H1 (cell line): ENCODE results near the gene OTOGL. TPM values are rescaled to one million over a fixed set of nuclear protein-coding genes. Genes with fewer than 3 reads are reported as not detected.

Source experiments
- CTCF ChIA-PET: fragments of 300-600 bp; sonication (Branson Sonifier 250); formaldehyde crosslinking; loops from one replicate; lab custom pipeline; 2021; ENCODE audit not compliant: partially characterized antibody; lab: Charles Lee
- POLR2A ChIA-PET: fragments of 300-600 bp; sonication (Branson Sonifier 250); formaldehyde crosslinking; loops from one replicate; lab custom pipeline; 2021; ENCODE audit warnings: inconsistent platforms; ENCODE audit not compliant: partially characterized antibody; lab: Charles Lee
- DNase-seq, 2 experiments: peaks; one replicate each; pipeline versions ENCODE4 v3.0.0 to v3.0.0-alpha.2; 2010 to 2022; ENCODE audit warnings: low spot score in 2 of 2, low read depth in 1 of 2, mixed read lengths in 1 of 2
- FAIRE-seq: peaks from 2 replicates; lab custom pipeline; 2011; peaks lifted over from hg19 to GRCh38; lab: Jason Lieb, UNC
- H2AFZ ChIP-seq: 2 replicates; pipeline ENCODE4 v1.8.1; 2012; ENCODE audit warnings: low read length, inconsistent platforms
- H2AK5ac ChIP-seq: 2 replicates; pipeline ENCODE4 v1.6.1; 2013; ENCODE audit warnings: low read depth, low read length
- H2BK120ac ChIP-seq: replicated peaks from 2 replicates; pipeline ENCODE3; 2013; ENCODE audit warnings: low read depth, low read length, inconsistent platforms
- H2BK12ac ChIP-seq: 2 replicates; pipeline ENCODE4 v1.6.1; 2013; ENCODE audit warnings: low read depth, low read length
- H2BK15ac ChIP-seq: 2 replicates; pipeline ENCODE4 v1.6.1; 2013; ENCODE audit warnings: low read length
- H2BK20ac ChIP-seq: 2 replicates; pipeline ENCODE4 v1.6.1; 2013; ENCODE audit warnings: low read length
- H2BK5ac ChIP-seq: 2 replicates; pipeline ENCODE4 v1.6.1; 2013; ENCODE audit warnings: low read depth, low read length
- H3K14ac ChIP-seq: 2 replicates; pipeline ENCODE4 v1.6.1; 2013; ENCODE audit warnings: inconsistent platforms; ENCODE audit not compliant: insufficient read length
- H3K18ac ChIP-seq: 2 replicates; pipeline ENCODE4 v1.6.1; 2013; ENCODE audit warnings: low read length; ENCODE audit errors: extremely low read depth
- H3K23ac ChIP-seq: 2 replicates; pipeline ENCODE4 v1.6.1; 2013; ENCODE audit warnings: inconsistent platforms; ENCODE audit not compliant: insufficient read length
- H3K23me2 ChIP-seq: 2 replicates; pipeline ENCODE4 v1.6.1; 2013; ENCODE audit warnings: low read depth, low read length
- H3K27ac ChIP-seq: 2 replicates; pipeline ENCODE4 v1.6.1; 2011; ENCODE audit warnings: low read depth, low read length, inconsistent platforms
- H3K27me3 ChIP-seq, 4 experiments: replicated peaks in 1 of 4; 1 replicate in 1 of 4; 2 replicates in 3 of 4; pipeline versions ENCODE4 v1.6.1 to v1.8.1; 2011 to 2013; ENCODE audit warnings: low read length in 3 of 4, mild to moderate bottlenecking in 3 of 4, inconsistent platforms in 2 of 4, mixed read lengths in 2 of 4, moderate library complexity in 1 of 4; ENCODE audit not compliant: control insufficient read depth in 3 of 4, insufficient read depth in 3 of 4; ENCODE audit errors: extremely low read depth in 1 of 4
- H3K36me3 ChIP-seq, 4 experiments: 2 replicates each; pipeline versions ENCODE4 v1.6.1 to v1.8.1; 2011 to 2013; ENCODE audit warnings: mild to moderate bottlenecking in 4 of 4, low read length in 3 of 4, moderate library complexity in 2 of 4, control low read depth in 1 of 4, inconsistent platforms in 1 of 4; ENCODE audit not compliant: insufficient read depth in 4 of 4, control insufficient read depth in 2 of 4
- H3K4ac ChIP-seq: replicated peaks from 2 replicates; pipeline ENCODE3; 2013; ENCODE audit warnings: low read length, low read depth, mixed read lengths, inconsistent platforms; ENCODE audit not compliant: insufficient read length
- H3K4me1 ChIP-seq, 4 experiments: replicated peaks in 1 of 4; 1 replicate in 1 of 4; 2 replicates in 3 of 4; pipeline versions ENCODE4 v1.6.1 to v1.8.1; 2011 to 2013; ENCODE audit warnings: low read length in 3 of 4, inconsistent platforms in 2 of 4, mixed read lengths in 1 of 4; ENCODE audit not compliant: insufficient read depth in 4 of 4, control insufficient read depth in 3 of 4
- H3K4me2 ChIP-seq, 2 experiments: 2 replicates each; pipeline versions ENCODE4 v1.6.1 to v1.8.1; 2011 to 2013; ENCODE audit warnings: low read depth in 2 of 2, low read length in 2 of 2, control low read depth in 1 of 2, inconsistent platforms in 1 of 2, mild to moderate bottlenecking in 1 of 2; ENCODE audit not compliant: insufficient read depth in 1 of 2
- H3K4me3 ChIP-seq, 4 experiments: fragments of 200-600, 300-600 bp in 1 of 4; sonication (generic), shearing (Covaris generic), sonication (Bioruptor Twin) in 1 of 4; 2 replicates each; pipeline versions ENCODE4 v1.5.1 to v1.8.1; 2011 to 2016; ENCODE audit warnings: low read length in 4 of 4, low read depth in 3 of 4, control low read depth in 2 of 4, inconsistent platforms in 2 of 4, mild to moderate bottlenecking in 2 of 4, mixed read lengths in 1 of 4, moderate library complexity in 1 of 4; ENCODE audit not compliant: insufficient read depth in 2 of 4; ENCODE audit errors: extremely low read depth in 1 of 4
- H3K56ac ChIP-seq: replicated peaks from 2 replicates; pipeline ENCODE3; 2013; ENCODE audit warnings: low read depth, mild to moderate bottlenecking, mixed read lengths, low read length, inconsistent platforms; ENCODE audit not compliant: insufficient read length
- H3K79me1 ChIP-seq: 2 replicates; pipeline ENCODE4 v1.6.1; 2013; ENCODE audit warnings: low read depth, low read length, control low read depth
- H3K79me2 ChIP-seq, 2 experiments: 2 replicates each; pipeline versions ENCODE4 v1.6.1 to v1.8.1; 2012 to 2013; ENCODE audit warnings: low read length in 2 of 2, mild to moderate bottlenecking in 2 of 2, inconsistent platforms in 1 of 2; ENCODE audit not compliant: insufficient read depth in 2 of 2, control insufficient read depth in 1 of 2
- H3K9ac ChIP-seq, 4 experiments: replicated peaks in 1 of 4; 1 replicate in 1 of 4; 2 replicates in 3 of 4; pipeline versions ENCODE4 v1.6.1 to v1.8.1; 2011 to 2013; ENCODE audit warnings: low read depth in 3 of 4, low read length in 3 of 4, control low read depth in 2 of 4, mild to moderate bottlenecking in 2 of 4, moderate library complexity in 2 of 4, inconsistent platforms in 1 of 4; ENCODE audit errors: extremely low read depth in 1 of 4
- H3K9me3 ChIP-seq, 2 experiments: 2 replicates each; pipeline versions ENCODE4 v1.6.1 to v1.8.1; 2012 to 2013; ENCODE audit warnings: mild to moderate bottlenecking in 2 of 2, moderate library complexity in 2 of 2, control low read depth in 1 of 2, inconsistent platforms in 1 of 2, low read depth in 1 of 2, low read length in 1 of 2, mixed read lengths in 1 of 2; ENCODE audit not compliant: insufficient read depth in 2 of 2
- H4K20me1 ChIP-seq, 2 experiments: replicated peaks in 1 of 2; 2 replicates each; pipeline versions ENCODE3 to v1.8.1; 2011 to 2013; ENCODE audit warnings: inconsistent platforms in 2 of 2, low read length in 2 of 2, mild to moderate bottlenecking in 1 of 2; ENCODE audit not compliant: insufficient read depth in 2 of 2, control insufficient read depth in 1 of 2
- H4K5ac ChIP-seq: 2 replicates; pipeline ENCODE4 v1.6.1; 2013; ENCODE audit warnings: low read length, low read depth, mixed read lengths, inconsistent platforms; ENCODE audit not compliant: insufficient read length
- H4K8ac ChIP-seq: 2 replicates; pipeline ENCODE4 v1.8.0; 2013; ENCODE audit warnings: mild to moderate bottlenecking, moderate library complexity, low read length, inconsistent platforms; ENCODE audit not compliant: insufficient read depth; ENCODE audit errors: extremely low read depth
- H4K91ac ChIP-seq: replicated peaks from 2 replicates; pipeline ENCODE3; 2013; ENCODE audit warnings: low read length, mixed read lengths, inconsistent platforms; ENCODE audit not compliant: insufficient read length
- CHD1 ChIP-seq: IDR thresholded peaks from 2 replicates; pipeline ENCODE4 v1.6.1; 2012; ENCODE audit warnings: low read depth, low read length, improper control_type of control experiment
- RNF2 ChIP-seq: fragments of 200-900, 300-1000 bp; sonication (generic); IDR thresholded peaks from 2 replicates; pipeline ENCODE4 v1.7.1; 2016; ENCODE audit warnings: borderline replicate concordance, low read depth, mild to moderate bottlenecking, antibody characterized with exemption, low read length; ENCODE audit not compliant: poor library complexity, severe bottlenecking; ENCODE audit errors: missing control alignments
- SAP30 ChIP-seq: fragments of 300-600 bp; sonication (generic); IDR thresholded peaks from 2 replicates; pipeline ENCODE4 v1.7.1; 2012; ENCODE audit warnings: low read length, moderate library complexity, mild to moderate bottlenecking, inconsistent platforms; ENCODE audit not compliant: insufficient read depth, insufficient replicate concordance
- SIN3A ChIP-seq, 2 experiments: IDR thresholded peaks in 1 of 2; conservative IDR thresholded peaks in 1 of 2; 2 replicates each; pipeline ENCODE4 v1.6.1; 2011 to 2012; ENCODE audit warnings: low read length in 2 of 2, improper control_type of control experiment in 1 of 2, low read depth in 1 of 2, mild to moderate bottlenecking in 1 of 2
- WGBS, 2 experiments: shearing (Covaris generic) in 1 of 2; methylation state at CpG; one replicate each; pipeline versions ENCODE4 v1.1.6 to v1.1.7; 2013 to 2015; ENCODE audit warnings: low lambda C conversion rate in 2 of 2, mixed read lengths in 2 of 2, inconsistent platforms in 1 of 2, low coverage in 1 of 2, missing lambda C conversion rate in 1 of 2; ENCODE audit not compliant: insufficient replicate concordance in 2 of 2, insufficient coverage in 1 of 2, insufficient read length in 1 of 2; ENCODE audit errors: extremely low coverage in 1 of 2, missing lambda C conversion rate in 1 of 2; 5-methylcytosine and 5-hydroxymethylcytosine counted together
- polyA plus RNA-seq, 7 experiments: library from polyadenylated mRNA; depleted of rRNA in 3 of 7; stranded (reverse) in 5 of 7; unstranded in 2 of 7; fragments of >200 nt in 5 of 7; fragments of 200-250 nt in 2 of 7; gene quantifications; 1 replicate in 5 of 7; 2 replicates in 1 of 7; 4 replicates in 1 of 7; pipeline versions ENCODE4 v1.2.1 to v1.2.3, GENCODE V29; 2011 to 2013; ENCODE audit warnings: missing spikeins in 2 of 7, mixed read lengths in 2 of 7
- total RNA-seq: library from RNA; stranded (reverse); fragmentation: NEBNext Ultra II Directional; extraction: Animal tissue kit (Norgen Biotek cat#: 25700); gene quantifications from 2 replicates; pipeline ENCODE4 v1.2.1, GENCODE V29; 2021

Gene OTOGL
- total and polyA plus RNA-seq, 2 of the 8 experiments (the other 6 are each of a cell fraction or from before 2014, with no cell fraction given) = 0.12 to 0.17 TPM

DNA sequence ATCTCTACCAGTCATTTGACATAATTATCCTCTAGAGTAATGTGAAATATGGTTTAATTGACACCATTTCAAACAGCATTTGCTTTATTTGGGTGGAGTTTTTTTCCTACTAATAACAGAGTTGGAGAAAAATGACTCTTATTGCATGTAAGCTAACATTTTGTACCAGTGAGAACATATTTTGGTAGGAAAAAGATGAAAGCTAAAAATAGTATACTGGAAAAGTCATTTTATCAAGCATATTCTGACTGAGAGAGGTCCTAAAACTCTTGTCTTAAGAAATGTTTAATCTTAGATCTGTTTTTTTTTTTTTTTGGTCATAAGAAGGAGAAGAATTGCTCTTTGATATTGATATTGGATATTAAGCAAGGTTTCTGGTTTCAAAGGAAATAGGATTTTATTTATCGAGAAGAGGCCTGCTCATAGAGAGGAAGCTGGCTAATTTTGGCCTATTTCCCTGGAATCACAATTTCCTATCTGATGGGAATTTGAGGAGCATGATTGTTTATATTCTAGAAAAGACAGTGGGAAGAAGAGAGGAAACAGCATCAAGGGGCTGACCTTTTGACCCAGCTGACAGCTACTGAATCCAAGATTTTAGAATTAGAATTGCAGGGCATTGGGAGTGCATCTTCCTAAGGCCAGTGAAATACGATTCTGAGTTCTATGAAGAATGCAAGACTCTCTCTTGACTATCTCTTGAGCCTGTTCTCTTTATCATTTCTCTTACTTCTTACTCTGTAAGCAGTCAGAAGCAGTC is 19.4 kb downstream of the OTOGL start:
- no peak overlapping the region for H3K14ac ChIP-seq
- H3K79me2 ChIP-seq = no peaks in the 10 kb centered on the region
- no peak overlapping the region for H3K56ac ChIP-seq
- 0 out of 4 replicates have a peak, but pooled peaks cover 0 to 2% of the 10 kb centered on the region in 2 experiments for H3K9me3 ChIP-seq
- no peak overlapping the region for H3K4ac ChIP-seq
- no peaks in the 10 kb centered on the region for H3K23me2 ChIP-seq
- H3K18ac ChIP-seq = no peak overlapping the region
- ChIA-PET POLR2A (interaction anchor here (0.6 to 0.7 kb wide), 2 partner anchors 12 to 73 kb away, joined by 3 to 4 read pairs; no protein-coding TSS in a partner anchor), CTCF (interaction anchor here (0.6 to 1.2 kb wide), 3 partner anchors 75 to 2000 kb away, joined by 3 to 4 read pairs (median 3); no protein-coding TSS in a partner anchor)
- TF ChIP-seq RNF2 = no peak
- TF ChIP-seq SAP30 = no peak
- TF ChIP-seq CHD1 = no peak
- no peak for TF ChIP-seq SIN3A (conservative IDR thresholded peaks at IDR 0.05 in 1 of 2, IDR thresholded peaks at IDR 0.05 in 1 of 2; ENCODE audit: low read depth in 1 of 2, low read length in 2 of 2)
- no peaks in the 10 kb centered on the region for H4K20me1 ChIP-seq
- DNase-seq (no peak), FAIRE-seq (no peak)
- H2AFZ ChIP-seq = no peak overlapping the region
- no peak overlapping the region for H3K4me3 ChIP-seq
- no peak overlapping the region for H2BK15ac ChIP-seq
- WGBS, 2 experiments = 56% methylated on average over 2 of the region's 2 CpGs; no CpG with 5 or more reads in 1 of the 2 experiments
- H3K4me1 ChIP-seq = peaks cover 0 to 5% (median 0%) of the 10 kb centered on the region in 4 experiments; a peak in 4 of 7 replicates
- H3K79me1 ChIP-seq = no peaks in the 10 kb centered on the region
- H3K27ac ChIP-seq = no peak overlapping the region
- H2BK120ac ChIP-seq = no peak overlapping the region
- H3K23ac ChIP-seq = no peak overlapping the region
- H3K9ac ChIP-seq = no peak overlapping the region
- H2BK12ac ChIP-seq = no peak overlapping the region
- H3K36me3 ChIP-seq = no peaks in the 10 kb centered on the region
- H2BK20ac ChIP-seq = no peak overlapping the region
- H3K27me3 ChIP-seq = no peaks in the 10 kb centered on the region
- H2AK5ac ChIP-seq = no peak overlapping the region
- H4K8ac ChIP-seq = no peak overlapping the region
- no peak overlapping the region for H4K91ac ChIP-seq
- peak overlapping the region in 1 of 2 experiments; percentile 13; a peak in 1 of 4 replicates for H3K4me2 ChIP-seq
- H4K5ac ChIP-seq = no peak overlapping the region
- H2BK5ac ChIP-seq = no peak overlapping the region
